Amniotic epithelial cell (primary cell): Measurements from ENCODE around the gene SHB.

Experiments
- DNase-seq: peaks from one replicate; pipeline ENCODE4 v3.0.0-alpha.2; 2010; ENCODE audit warnings: low read depth

SHB gene

GRCh38 chr9:37988602-37989001 lies 80.4 kb downstream of the SHB start:
- DNase-seq: no peak

GRCh38 chr9:37988041-37988440 lies 81.0 kb downstream of the SHB start:
- no peak for DNase-seq

- no peak for DNase-seq
Measured at GRCh38 chr9:37987467-37987981, 81.5 kb downstream of the SHB start.

GRCh38 chr9:37986771-37987258 lies 82.2 kb downstream of the SHB start:
- DNase-seq: no peak

- no peak for DNase-seq
Measured at GRCh38 chr9:37986001-37986400, 83.0 kb downstream of the SHB start.

GRCh38 chr9:37984672-37985611 lies 84.1 kb downstream of the SHB start:
- peak; percentile 72 for DNase-seq

GRCh38 chr9:37984278-37984671 lies 84.8 kb downstream of the SHB start:
- DNase-seq: no peak

- no peak for DNase-seq
Measured at GRCh38 chr9:37983381-37984067, 85.5 kb downstream of the SHB start.

GRCh38 chr9:37979844-37980243 lies 89.2 kb downstream of the SHB start:
- DNase-seq: no peak

- DNase-seq: no peak
Measured at GRCh38 chr9:37978983-37979382, 90.0 kb downstream of the SHB start.

GRCh38 chr9:37978481-37978864 lies 90.6 kb downstream of the SHB start:
- DNase-seq: no peak

- DNase-seq: peak; percentile 61
Measured at GRCh38 chr9:37977851-37978480, 91.1 kb downstream of the SHB start.

- peak; percentile 93 for DNase-seq
Measured at GRCh38 chr9:37976714-37977477, 92.1 kb downstream of the SHB start.

GRCh38 chr9:37975639-37976038 lies 93.4 kb downstream of the SHB start:
- DNase-seq: no peak

GRCh38 chr9:37974506-37975173 lies 94.4 kb downstream of the SHB start:
- DNase-seq: peak; percentile 58

- DNase-seq: peak; percentile 89
Measured at GRCh38 chr9:37972351-37972848, 96.6 kb downstream of the SHB start.

GRCh38 chr9:37971691-37972090 lies 97.3 kb downstream of the SHB start:
- no peak for DNase-seq

- no peak for DNase-seq
Measured at GRCh38 chr9:37971108-37971459, 97.9 kb downstream of the SHB start.

GRCh38 chr9:37970301-37971107 lies 98.5 kb downstream of the SHB start:
- DNase-seq: no peak
